PFSK-1 (cell line): ENCODE results near the gene GPR176.

Experiments
- POLR2AphosphoS5 ChIP-seq: IDR thresholded peaks from 2 replicates; pipeline ENCODE4 v1.6.1; 2012; ENCODE audit warnings: low read depth, mild to moderate bottlenecking, control low read depth, low read length, moderate library complexity
- REST ChIP-seq, 2 experiments: IDR thresholded peaks; 2 replicates each; pipeline versions ENCODE4 v1.6.1 to v1.8.0; 2011 to 2012; ENCODE audit warnings: low read depth in 2 of 2, low read length in 2 of 2, control low read depth in 1 of 2, inconsistent platforms in 1 of 2, mild to moderate bottlenecking in 1 of 2, moderate library complexity in 1 of 2; ENCODE audit not compliant: insufficient read depth in 1 of 2

- no peak for TF ChIP-seq POLR2AphosphoS5
- no peak for TF ChIP-seq REST (IDR thresholded peaks at IDR 0.05; ENCODE audit: insufficient read depth in 1 of 2, low read depth in 2 of 2, low read length in 2 of 2)
These were observed 69.6 kb downstream of the GPR176 start for GRCh38 chr15:39850436-39850835.
